NCI-H82 treated with DMSO at 0.1 percent for 48 hours (cell line): ENCODE measurements around the gene GNG8.
"Not testable (repeated sequence)": the region's sequence is repeated elsewhere in the genome, so short reads cannot be mapped to it uniquely, and the experiment has no call there.

Source experiments
- DNase-seq: peaks from one replicate; lab custom pipeline; 2025; ENCODE audit not compliant: unreplicated experiment; lab: John Stamatoyannopoulos, UW

Gene GNG8

DNA sequence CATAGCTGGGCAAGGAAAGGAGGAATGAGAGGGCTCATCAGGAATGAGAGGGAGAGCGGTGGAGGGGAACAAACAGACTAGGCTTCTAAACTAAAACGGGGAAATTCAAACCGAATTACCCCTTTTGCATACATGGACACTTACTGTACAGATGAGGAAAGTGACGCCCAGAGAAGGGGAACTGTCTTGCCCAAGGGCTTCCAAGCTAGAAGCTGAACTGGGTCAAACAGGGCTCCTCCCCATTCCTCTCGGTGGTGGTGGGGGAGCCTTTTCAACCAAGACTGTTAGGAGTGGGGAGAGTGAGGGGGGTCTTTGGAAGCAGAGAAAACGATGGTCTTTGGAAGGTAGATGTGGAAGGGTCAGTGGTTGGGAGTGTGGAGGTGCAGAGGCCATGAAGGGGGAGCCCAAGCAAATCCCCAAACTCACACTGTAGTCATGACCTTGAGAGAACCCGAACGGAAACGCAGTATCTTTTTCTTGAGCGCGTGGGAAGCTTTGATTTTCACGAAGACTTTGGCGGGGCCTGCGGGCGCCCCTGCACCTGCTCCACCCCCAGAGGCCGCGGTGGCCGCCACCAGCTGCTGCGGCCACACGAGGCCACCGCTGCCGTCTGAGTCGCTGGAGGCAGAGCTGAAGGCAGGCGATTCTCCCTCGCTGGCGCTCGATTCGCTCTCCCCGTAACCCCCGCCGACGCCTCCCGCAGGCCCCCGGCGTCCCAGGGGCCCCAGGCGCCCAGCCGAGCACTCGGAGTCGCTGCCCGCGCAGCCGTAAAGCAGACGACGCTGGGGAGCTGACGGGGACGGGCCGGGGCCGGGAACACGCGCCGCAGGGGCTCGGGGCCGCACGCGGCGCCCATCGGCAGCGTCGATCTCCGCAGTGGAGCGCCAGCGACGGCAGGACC, 12.3 kb upstream of the GNG8 start:
- DNase-seq = no peak

- no peak for DNase-seq
These were observed 10.4 kb upstream of the GNG8 start for GRCh38 chr19:46646402-46646801.

DNA sequence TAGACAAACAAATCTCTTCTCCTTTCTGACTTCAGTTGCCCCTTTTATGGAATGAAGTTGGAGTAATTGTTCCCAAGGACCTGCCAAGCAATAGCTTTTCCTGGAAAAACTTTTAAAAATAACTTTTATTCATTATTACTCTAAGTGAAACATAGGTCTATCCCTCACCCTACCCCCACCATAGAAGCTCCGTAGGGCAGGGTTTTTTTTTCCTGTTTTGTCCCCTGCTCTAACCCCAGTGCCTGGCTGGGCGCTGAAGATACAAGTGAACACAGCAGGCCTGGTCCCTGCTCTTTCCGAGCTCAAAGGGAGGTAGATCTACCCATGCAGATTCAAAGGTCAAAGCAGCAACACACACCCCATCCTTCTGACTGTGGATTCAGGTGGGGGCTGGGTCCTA, 8.7 kb upstream of the GNG8 start:
- DNase-seq = no peak

DNA sequence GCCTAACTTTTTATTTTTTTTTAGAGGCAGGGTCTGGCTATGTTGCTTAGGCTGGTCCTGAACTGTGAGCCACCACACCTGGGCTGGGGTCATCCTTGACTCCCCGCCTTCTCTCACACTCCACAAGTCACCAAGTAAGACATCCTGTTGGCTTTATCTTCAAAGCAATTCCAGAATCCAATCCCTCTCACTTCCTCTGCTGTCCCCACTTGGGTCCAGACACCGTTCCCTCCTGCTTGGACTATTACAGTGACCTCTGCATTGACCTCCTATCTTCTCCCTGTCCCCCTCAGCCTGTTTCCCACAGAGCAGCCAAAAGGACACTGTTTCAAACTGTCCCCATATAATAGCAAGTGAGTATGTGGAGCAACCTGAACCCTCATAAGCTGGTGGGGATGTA, 4.7 kb upstream of the GNG8 start:
- DNase-seq = no peak

- DNase-seq = no peak
These were observed 3.6 kb upstream of the GNG8 start for GRCh38 chr19:46639358-46640182.

- DNase-seq = no peak
These were observed 1.2 kb upstream of the GNG8 start for GRCh38 chr19:46637224-46637623.

DNA sequence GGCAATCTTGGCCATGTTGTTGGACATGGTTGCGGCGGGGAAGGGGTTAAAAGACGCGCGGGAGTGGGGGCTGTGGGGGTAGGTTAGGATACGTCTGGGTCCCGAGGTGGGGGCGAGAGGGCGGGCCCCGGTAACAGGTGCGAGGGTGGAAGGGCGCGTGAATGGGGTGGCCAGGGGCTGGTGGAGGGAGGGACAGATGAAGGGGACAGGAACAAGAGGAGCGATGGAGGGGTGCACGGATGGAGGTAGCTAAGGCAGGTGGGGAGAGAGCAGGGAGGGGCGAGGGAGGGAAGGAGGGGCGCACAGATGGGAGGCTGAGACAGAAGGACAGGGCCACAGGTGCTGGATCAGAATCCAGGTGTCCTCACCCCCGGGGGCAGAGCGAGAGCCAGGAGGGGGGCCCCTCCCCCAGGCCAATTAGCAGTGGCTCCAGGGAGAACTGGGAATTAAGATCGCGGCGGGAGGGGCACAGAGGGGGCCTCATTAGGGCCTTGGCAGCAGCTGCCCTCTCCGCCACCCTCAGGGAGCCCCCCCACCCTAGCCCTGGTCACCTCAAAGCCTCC, 1.3 kb downstream of the GNG8 start:
- DNase-seq = peak; percentile 48

GRCh38 chr19:46634045-46634655, 1.9 kb downstream of the GNG8 start:
- DNase-seq = peak; percentile 78

DNA sequence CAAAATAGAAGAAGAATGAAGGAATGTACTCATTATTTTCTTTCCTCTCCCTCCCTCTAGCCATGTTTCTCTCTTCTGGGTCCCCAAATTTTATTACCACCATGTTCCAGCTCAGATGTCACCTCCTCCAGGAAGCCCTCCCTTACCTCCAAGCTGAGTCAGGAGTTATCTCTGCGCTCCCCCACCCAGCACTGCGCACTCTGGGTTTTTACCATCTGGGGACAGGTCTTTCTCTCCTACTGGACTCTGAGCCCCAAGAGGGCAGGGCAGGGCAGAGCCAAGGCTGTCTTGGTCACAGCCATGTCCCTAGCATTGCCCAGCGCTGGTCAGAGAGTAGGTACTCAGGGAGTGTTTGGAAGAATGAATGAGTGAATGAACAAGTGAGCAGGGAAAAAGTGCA, 2.9 kb downstream of the GNG8 start:
- DNase-seq = no peak

GRCh38 chr19:46631481-46631880, 4.5 kb downstream of the GNG8 start:
- DNase-seq = no peak

- DNase-seq = peak; percentile 88
These were observed 5.3 kb downstream of the GNG8 start for GRCh38 chr19:46630586-46631205.

- DNase-seq = no peak
These were observed 6.4 kb downstream of the GNG8 start for GRCh38 chr19:46629546-46630025.

DNA sequence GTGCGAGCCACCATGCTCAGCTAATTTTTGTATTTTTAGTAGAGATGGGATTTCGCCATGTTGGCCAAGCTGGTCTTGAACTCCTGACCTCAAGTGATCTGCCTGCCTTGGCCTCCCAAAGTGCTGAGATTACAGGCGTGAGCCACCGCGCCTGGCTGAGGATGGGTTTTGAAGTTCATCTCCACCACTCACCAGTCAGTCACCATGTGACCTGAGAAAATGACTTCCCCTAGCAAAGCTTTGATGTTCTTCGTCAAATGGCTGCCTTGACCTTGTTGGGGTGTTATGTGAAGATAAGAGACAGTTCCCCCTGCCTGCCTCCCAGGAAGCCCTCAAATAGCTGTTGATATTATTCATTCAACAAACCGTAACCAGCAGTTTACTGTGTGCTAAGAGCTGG, 7.0 kb downstream of the GNG8 start:
- not testable (repeated sequence) for DNase-seq

DNA sequence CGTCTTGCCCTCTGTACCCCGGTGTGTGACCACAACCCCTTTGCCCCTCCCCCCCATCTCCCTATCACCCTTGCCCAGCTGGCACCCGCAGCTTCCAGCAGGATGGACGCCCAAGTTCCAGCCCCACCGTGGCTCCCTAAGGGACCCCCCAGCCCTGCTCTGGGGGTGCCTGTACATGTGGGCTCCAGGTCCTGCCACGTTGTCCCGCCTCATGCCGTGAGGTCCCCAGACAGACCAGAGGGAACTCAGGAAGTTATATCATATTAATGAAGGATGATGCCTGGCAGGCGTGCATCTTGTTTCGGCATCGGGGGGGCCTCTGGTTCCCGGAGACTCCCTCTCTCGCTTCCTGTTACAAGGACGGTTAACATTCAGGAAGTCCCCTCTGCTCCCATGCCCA, 9.6 kb downstream of the GNG8 start:
- no peak for DNase-seq

DNA sequence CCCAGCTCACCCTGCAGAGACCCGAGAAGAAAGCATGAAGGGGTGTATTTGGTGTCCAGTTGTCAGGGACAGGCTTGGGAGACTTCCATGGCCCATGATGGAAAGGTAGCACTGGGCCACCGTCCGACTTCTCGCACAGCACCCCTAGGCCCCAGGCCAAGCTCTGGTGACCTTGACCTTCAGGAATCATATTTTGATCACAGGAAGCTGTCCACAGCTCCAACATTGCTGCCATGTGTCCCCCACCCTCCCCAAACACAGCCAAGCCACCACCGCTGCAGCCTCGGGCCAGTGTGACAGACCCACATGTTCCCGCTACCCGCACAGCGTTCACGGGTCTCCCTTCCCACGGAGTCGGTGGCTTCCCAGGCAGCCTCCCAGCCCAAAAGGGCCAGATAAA, 10.3 kb downstream of the GNG8 start:
- no peak for DNase-seq

- no peak for DNase-seq
These were observed 10.9 kb downstream of the GNG8 start, which contains the start of gene PTGIR for GRCh38 chr19:46624958-46625661. Gene PTGIR, minus strand, starts transcription at chr19:46625089. Its CDS starts 864 bp downstream, at chr19:46624225.

DNA sequence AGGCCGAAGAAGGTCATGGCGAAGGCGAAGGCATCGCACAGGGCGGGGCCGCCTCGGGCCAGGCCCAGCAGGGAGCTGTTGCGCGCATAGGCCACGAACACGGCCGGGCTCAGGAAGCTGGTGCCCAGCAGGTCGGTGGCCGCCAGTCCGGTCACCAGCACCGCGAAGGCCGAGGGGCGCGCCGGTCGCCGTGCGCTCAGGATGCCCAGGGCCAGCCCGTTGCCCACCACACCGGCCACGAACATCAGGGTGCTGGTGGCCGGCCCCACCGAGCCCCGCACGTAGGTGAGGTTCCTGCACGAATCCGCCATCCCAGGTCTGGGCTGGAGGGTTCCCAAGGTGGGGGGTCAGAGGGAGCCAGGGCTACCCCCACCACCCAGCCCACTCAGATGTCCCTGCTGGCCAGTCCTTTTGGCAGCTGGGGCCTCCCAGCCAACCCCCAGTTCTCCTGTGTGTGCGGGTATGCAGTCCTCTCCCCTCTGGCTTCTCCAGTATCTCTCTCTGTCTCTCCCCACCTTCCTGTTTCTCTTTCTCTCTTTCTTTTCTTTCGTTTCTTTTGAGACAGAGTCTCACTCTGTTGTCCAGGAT, 12.0 kb downstream of the GNG8 start:
- DNase-seq = no peak

GRCh38 chr19:46622118-46622446, 13.9 kb downstream of the GNG8 start:
- DNase-seq = no peak

DNA sequence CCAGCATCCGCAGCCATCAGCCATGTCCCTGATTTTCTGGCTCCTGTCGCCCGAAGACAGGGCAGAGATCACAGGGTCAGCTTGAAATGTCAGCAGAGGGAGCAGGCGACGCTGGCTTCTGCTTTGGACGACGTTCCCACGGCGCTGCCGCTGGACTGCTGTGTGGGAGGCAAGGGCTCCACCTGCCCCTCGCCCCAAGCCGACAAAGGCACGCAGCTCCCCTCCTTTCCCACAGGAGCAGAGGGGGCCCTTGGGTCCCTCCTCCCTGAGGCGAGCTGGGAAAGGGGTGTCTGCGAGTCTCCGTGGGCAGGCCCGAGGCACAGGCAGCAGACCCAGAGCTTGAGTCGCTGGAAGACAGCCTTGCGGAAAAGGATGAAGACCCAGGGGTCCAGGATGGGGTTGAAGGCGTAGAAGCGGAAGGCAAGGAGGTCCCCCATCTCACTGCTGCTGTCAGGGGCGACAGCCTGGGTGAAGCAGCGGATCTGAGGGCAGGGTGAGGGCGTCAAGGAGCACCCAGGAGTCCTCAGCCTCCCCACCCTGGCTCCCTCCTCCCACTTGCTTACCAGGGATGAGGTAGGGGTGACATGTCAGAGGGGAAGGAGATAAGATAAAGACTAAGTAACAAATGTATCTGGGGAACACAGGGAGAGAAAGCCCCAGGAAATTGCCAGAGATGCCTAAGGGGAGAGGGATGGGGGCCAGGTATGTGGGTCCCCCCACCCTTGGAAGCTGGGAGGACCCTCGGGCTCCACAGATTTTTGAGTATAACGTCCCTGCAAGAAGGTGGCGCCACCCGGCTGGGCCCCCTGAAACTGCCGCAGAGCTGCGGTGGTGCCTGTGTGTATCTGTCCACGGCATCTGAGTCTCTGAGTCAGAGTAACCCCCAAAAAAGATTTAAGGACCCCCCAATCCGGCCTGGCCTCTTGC, 14.5 kb downstream of the GNG8 start:
- DNase-seq = no peak
